Measurements from ENCODE around the gene ZNF672.

The ZNF672 gene

DNA sequence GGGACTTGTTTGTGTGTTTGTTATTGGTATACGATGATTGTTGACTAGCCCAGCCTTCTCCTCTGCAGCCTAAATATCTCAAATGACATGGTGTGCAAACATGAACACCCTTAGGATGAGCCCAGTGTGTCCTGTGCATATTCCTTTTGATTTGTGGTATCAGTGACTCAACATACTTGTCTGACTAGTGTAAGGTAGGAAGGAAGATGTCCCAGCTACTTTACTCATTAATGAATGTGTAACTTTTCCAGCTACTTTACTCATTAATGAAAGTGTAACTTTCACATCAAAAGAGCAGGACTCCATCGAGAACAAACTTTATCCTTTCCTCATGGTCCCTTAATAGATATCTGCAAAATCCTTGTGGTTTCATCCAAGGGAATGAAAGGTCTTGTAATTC lies 23.6 kb downstream of the ZNF672 start:
- Histone ChIP-seq H3K27me3 (ENCODE audit: control insufficient read depth in 1 of 2, insufficient read depth in 1 of 2, low read length in 2 of 2) (no peaks in the 10 kb centered on the region), H3K18ac (ENCODE audit: low read depth in 1 of 2, low read length in 2 of 2) (no peak overlapping the region), H3K79me1 (replicated peaks; ENCODE audit: low read length, poor library complexity, severe bottlenecking) (peaks cover 17% of the 10 kb centered on the region), H3K9ac (ENCODE audit: low read length) (no peak overlapping the region), H3K4ac (ENCODE audit: low read depth in 1 of 2, low read length in 2 of 2) (no peak overlapping the region), H2AK5ac (ENCODE audit: low read length, severe bottlenecking) (no peak overlapping the region), H3K4me1 (ENCODE audit: control insufficient read depth, insufficient read depth, low read depth, low read length) (peaks cover 32% of the 10 kb centered on the region), H3K9me3 (ENCODE audit: control insufficient read depth, low read length) (no peaks in the 10 kb centered on the region), H3K36me3 (ENCODE audit: control insufficient read depth in 1 of 2, insufficient read depth in 2 of 2, low read depth in 1 of 2, low read length in 2 of 2) (no peaks in the 10 kb centered on the region), H2BK12ac (ENCODE audit: low read length in 2 of 2) (no peak overlapping the region), H3K27ac (ENCODE audit: low read length, poor library complexity, severe bottlenecking) (no peak overlapping the region), H4K8ac (ENCODE audit: low read length) (no peak overlapping the region), H3K4me2 (ENCODE audit: low read length, poor library complexity, severe bottlenecking) (no peak overlapping the region), H3K14ac (ENCODE audit: low read length in 2 of 2) (no peak overlapping the region), H3K23ac (ENCODE audit: low read length in 2 of 2) (no peak overlapping the region), H2BK5ac (ENCODE audit: low read depth, low read length, poor library complexity, severe bottlenecking) (no peak overlapping the region), H4K91ac (ENCODE audit: low read length) (no peak overlapping the region), H2BK15ac (ENCODE audit: low read depth, poor library complexity, severe bottlenecking) (no peak overlapping the region), H2AFZ (ENCODE audit: low read depth, low read length) (no peak overlapping the region), H3K4me3 (ENCODE audit: insufficient read depth in 1 of 2, low read depth in 1 of 2, low read length in 2 of 2) (no peak overlapping the region), H2BK120ac (ENCODE audit: low read depth, low read length) (no peak overlapping the region)
- 100% methylated on average over 1 of the region's 2 CpGs for WGBS
- DNase-seq = no peak

GRCh38 chr1:248862695-248862997 lies 24.6 kb downstream of the ZNF672 start:
- 32% methylated on average over 4 of the region's 4 CpGs for WGBS
- Histone ChIP-seq H3K4me1 (ENCODE audit: control insufficient read depth, insufficient read depth, low read depth, low read length) (peaks cover 25% of the 10 kb centered on the region), H3K27me3 (ENCODE audit: control insufficient read depth in 1 of 2, insufficient read depth in 1 of 2, low read length in 2 of 2) (no peaks in the 10 kb centered on the region), H4K91ac (ENCODE audit: low read length) (peak overlapping the region; percentile 83), H2AK5ac (ENCODE audit: low read length, severe bottlenecking) (no peak overlapping the region), H3K14ac (ENCODE audit: low read length in 2 of 2) (peak overlapping the region in 1 of 2 experiments; percentile 46), H4K8ac (ENCODE audit: low read length) (peak overlapping the region; percentile 96), H3K9me3 (ENCODE audit: control insufficient read depth, low read length) (no peaks in the 10 kb centered on the region), H2AFZ (ENCODE audit: low read depth, low read length) (peak overlapping the region; percentile 99), H3K18ac (ENCODE audit: low read depth in 1 of 2, low read length in 2 of 2) (peak overlapping the region; percentile 91 to 95), H3K4me2 (ENCODE audit: low read length, poor library complexity, severe bottlenecking) (peak overlapping the region; percentile 96), H2BK15ac (ENCODE audit: low read depth, poor library complexity, severe bottlenecking) (peak overlapping the region; percentile 91), H2BK5ac (ENCODE audit: low read depth, low read length, poor library complexity, severe bottlenecking) (no peak overlapping the region), H3K4me3 (ENCODE audit: insufficient read depth in 1 of 2, low read depth in 1 of 2, low read length in 2 of 2) (peak overlapping the region; percentile 71 to 81), H3K23ac (ENCODE audit: low read length in 2 of 2) (peak overlapping the region in 1 of 2 experiments; percentile 84), H3K79me1 (replicated peaks; ENCODE audit: low read length, poor library complexity, severe bottlenecking) (peaks cover 8% of the 10 kb centered on the region), H2BK120ac (ENCODE audit: low read depth, low read length) (no peak overlapping the region), H3K9ac (ENCODE audit: low read length) (peak overlapping the region; percentile 76), H2BK12ac (ENCODE audit: low read length in 2 of 2) (peak overlapping the region; percentile 35 to 79), H3K36me3 (ENCODE audit: control insufficient read depth in 1 of 2, insufficient read depth in 2 of 2, low read depth in 1 of 2, low read length in 2 of 2) (no peaks in the 10 kb centered on the region), H3K4ac (ENCODE audit: low read depth in 1 of 2, low read length in 2 of 2) (peak overlapping the region; percentile 47 to 55), H3K27ac (ENCODE audit: low read length, poor library complexity, severe bottlenecking) (no peak overlapping the region)
- peak; percentile 11 for DNase-seq

DNA sequence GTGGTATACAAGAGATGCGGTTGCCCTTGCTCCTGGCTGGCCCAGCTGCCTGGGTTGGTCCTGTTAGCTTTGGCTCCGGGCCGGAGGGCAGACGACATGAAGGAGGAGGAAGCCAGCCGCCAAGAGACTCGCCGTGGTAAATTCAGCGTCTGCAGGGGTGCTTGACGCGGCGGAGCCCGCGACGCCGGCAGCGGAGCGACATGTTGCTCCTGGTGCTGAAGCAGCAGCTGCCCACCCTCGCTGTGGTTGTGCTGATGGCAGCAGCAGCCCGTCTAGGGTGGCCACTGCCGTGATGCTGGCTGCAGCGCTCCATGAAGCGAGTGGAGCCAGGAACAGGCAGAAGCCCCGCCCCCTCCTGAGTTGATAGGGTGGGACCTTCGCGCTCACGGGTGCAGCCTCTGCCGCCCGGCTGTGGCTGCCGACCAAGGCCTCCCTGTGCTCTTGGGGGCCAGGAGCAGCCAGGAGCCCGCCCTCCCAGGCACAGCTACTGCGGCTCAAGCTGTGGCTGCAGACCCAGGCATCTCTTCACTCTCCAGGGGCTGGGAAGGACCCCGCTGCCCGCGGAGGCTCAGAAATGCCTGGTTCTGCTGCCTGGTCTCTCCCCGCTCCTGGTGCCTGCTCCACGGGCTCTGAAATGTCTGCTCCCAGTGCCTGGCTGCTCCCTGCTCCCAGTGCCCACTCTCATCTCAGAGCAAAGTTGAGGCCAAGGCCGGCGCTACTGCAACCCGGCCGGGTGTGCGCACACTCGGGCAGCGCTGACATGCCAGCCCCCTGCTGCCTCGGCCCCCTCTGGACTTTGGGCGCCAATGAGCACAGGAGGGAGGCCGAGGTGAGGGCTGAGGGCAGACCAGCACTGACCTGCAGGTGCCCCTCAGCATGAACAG lies 25.2 kb downstream of the ZNF672 start:
- H3K4me3 ChIP-seq (ENCODE audit: insufficient read depth in 1 of 2, low read depth in 1 of 2, low read length in 2 of 2) = peak overlapping the region; percentile 71 to 81
- peak overlapping the region; percentile 47 to 55 for H3K4ac ChIP-seq (ENCODE audit: low read depth in 1 of 2, low read length in 2 of 2)
- H3K4me1 ChIP-seq (ENCODE audit: control insufficient read depth, insufficient read depth, low read depth, low read length) = peaks cover 20% of the 10 kb centered on the region
- peak overlapping the region; percentile 99 for H2AFZ ChIP-seq (ENCODE audit: low read depth, low read length)
- no peaks in the 10 kb centered on the region for H3K36me3 ChIP-seq (ENCODE audit: control insufficient read depth in 1 of 2, insufficient read depth in 2 of 2, low read depth in 1 of 2, low read length in 2 of 2)
- H2BK15ac ChIP-seq (ENCODE audit: low read depth, poor library complexity, severe bottlenecking) = peak overlapping the region; percentile 91
- peak overlapping the region in 1 of 2 experiments; percentile 85 for H3K14ac ChIP-seq (ENCODE audit: low read length in 2 of 2)
- WGBS = 9% methylated on average over 46 of the region's 46 CpGs
- no peak overlapping the region for H2BK5ac ChIP-seq (ENCODE audit: low read depth, low read length, poor library complexity, severe bottlenecking)
- H3K18ac ChIP-seq (ENCODE audit: low read depth in 1 of 2, low read length in 2 of 2) = peak overlapping the region; percentile 91 to 95
- no peak overlapping the region for H2BK120ac ChIP-seq (ENCODE audit: low read depth, low read length)
- DNase-seq = peak; percentile 79
- H2AK5ac ChIP-seq (ENCODE audit: low read length, severe bottlenecking) = no peak overlapping the region
- H3K9ac ChIP-seq (ENCODE audit: low read length) = peak overlapping the region; percentile 76
- peak overlapping the region; percentile 45 to 79 for H2BK12ac ChIP-seq (ENCODE audit: low read length in 2 of 2)
- no peaks in the 10 kb centered on the region for H3K27me3 ChIP-seq (ENCODE audit: control insufficient read depth in 1 of 2, insufficient read depth in 1 of 2, low read length in 2 of 2)
- H3K4me2 ChIP-seq (ENCODE audit: low read length, poor library complexity, severe bottlenecking) = peak overlapping the region; percentile 96
- H3K23ac ChIP-seq (ENCODE audit: low read length in 2 of 2) = peak overlapping the region in 1 of 2 experiments; percentile 84
- H4K91ac ChIP-seq (ENCODE audit: low read length) = peak overlapping the region; percentile 83
- H3K9me3 ChIP-seq (ENCODE audit: control insufficient read depth, low read length) = no peaks in the 10 kb centered on the region
- H3K79me1 ChIP-seq (replicated peaks; ENCODE audit: low read length, poor library complexity, severe bottlenecking) = peaks cover 3% of the 10 kb centered on the region
- H4K8ac ChIP-seq (ENCODE audit: low read length) = peak overlapping the region; percentile 96
- H3K27ac ChIP-seq (ENCODE audit: low read length, poor library complexity, severe bottlenecking) = peak overlapping the region; percentile 3

- DNase-seq = no peak
Measured at GRCh38 chr1:248871837-248872401, 33.9 kb downstream of the ZNF672 start.

More at GRCh38 chr1:248871837-248872401, 33.9 kb downstream of the ZNF672 start:
- Histone ChIP-seq H3K9ac (ENCODE audit: low read length) (peak overlapping the region; percentile 90), H3K4me3 (ENCODE audit: insufficient read depth in 1 of 2, low read depth in 1 of 2, low read length in 2 of 2) (peak overlapping the region in 1 of 2 experiments; percentile 83), H2BK5ac (ENCODE audit: low read depth, low read length, poor library complexity, severe bottlenecking) (no peak overlapping the region), H4K91ac (ENCODE audit: low read length) (no peak overlapping the region), H3K23ac (ENCODE audit: low read length in 2 of 2) (no peak overlapping the region), H3K27me3 (ENCODE audit: control insufficient read depth in 1 of 2, insufficient read depth in 1 of 2, low read length in 2 of 2) (no peaks in the 10 kb centered on the region), H3K4me1 (ENCODE audit: control insufficient read depth, insufficient read depth, low read depth, low read length) (peaks cover 1% of the 10 kb centered on the region), H3K4ac (ENCODE audit: low read depth in 1 of 2, low read length in 2 of 2) (no peak overlapping the region), H2BK15ac (ENCODE audit: low read depth, poor library complexity, severe bottlenecking) (no peak overlapping the region), H3K9me3 (ENCODE audit: control insufficient read depth, low read length) (no peaks in the 10 kb centered on the region), H2AFZ (ENCODE audit: low read depth, low read length) (no peak overlapping the region), H2AK5ac (ENCODE audit: low read length, severe bottlenecking) (no peak overlapping the region), H3K4me2 (ENCODE audit: low read length, poor library complexity, severe bottlenecking) (peak overlapping the region; percentile 17), H2BK12ac (ENCODE audit: low read length in 2 of 2) (no peak overlapping the region), H3K18ac (ENCODE audit: low read depth in 1 of 2, low read length in 2 of 2) (no peak overlapping the region), H4K8ac (ENCODE audit: low read length) (peak overlapping the region; percentile 54), H3K27ac (ENCODE audit: low read length, poor library complexity, severe bottlenecking) (peak overlapping the region; percentile 34), H3K36me3 (ENCODE audit: control insufficient read depth in 1 of 2, insufficient read depth in 2 of 2, low read depth in 1 of 2, low read length in 2 of 2) (no peaks in the 10 kb centered on the region), H2BK120ac (ENCODE audit: low read depth, low read length) (peak overlapping the region; percentile 61), H3K79me1 (replicated peaks; ENCODE audit: low read length, poor library complexity, severe bottlenecking) (no peaks in the 10 kb centered on the region), H3K14ac (ENCODE audit: low read length in 2 of 2) (no peak overlapping the region)
- over 99% methylated on average over 3 of the region's 3 CpGs for WGBS
